HPDE6-E6E7 (cell line): ENCODE results near the gene ZFP36L2.
A peak's percentile ranks its signal among the peaks of the same experiment; 100 is the strongest.

Experiments
- DNase-seq: peaks from one replicate; pipeline ENCODE4 v3.0.0; 2011; ENCODE audit warnings: missing footprints; ENCODE audit errors: extremely low spot score

Gene ZFP36L2

GRCh38 chr2:43226558-43226954, at the start of gene ZFP36L2:
Gene ZFP36L2, minus strand, starts transcription at chr2:43226606. Its CDS starts 291 bp downstream, at chr2:43226315.
- peak; percentile 90 for DNase-seq

- no peak for DNase-seq
These were observed 48.3 kb upstream of the ZFP36L2 start for GRCh38 chr2:43274721-43275120.

GRCh38 chr2:43274055-43274454, 47.6 kb upstream of the ZFP36L2 start:
- DNase-seq = no peak

- no peak for DNase-seq
These were observed 47.1 kb upstream of the ZFP36L2 start for GRCh38 chr2:43273529-43273928.

GRCh38 chr2:43270930-43271615, 44.7 kb upstream of the ZFP36L2 start:
- no peak for DNase-seq

- DNase-seq = no peak
These were observed 44.1 kb upstream of the ZFP36L2 start for GRCh38 chr2:43270461-43270860.

- no peak for DNase-seq
These were observed 43.3 kb upstream of the ZFP36L2 start for GRCh38 chr2:43269706-43270105.

GRCh38 chr2:43269074-43269572, 42.7 kb upstream of the ZFP36L2 start:
- peak; percentile 45 for DNase-seq

GRCh38 chr2:43268066-43268953, 41.9 kb upstream of the ZFP36L2 start:
- no peak for DNase-seq

- DNase-seq = no peak
These were observed 41.0 kb upstream of the ZFP36L2 start for GRCh38 chr2:43267381-43267780.

- no peak for DNase-seq
These were observed 40.3 kb upstream of the ZFP36L2 start for GRCh38 chr2:43266711-43267111.

- no peak for DNase-seq
These were observed 39.0 kb upstream of the ZFP36L2 start for GRCh38 chr2:43265421-43265820.

GRCh38 chr2:43265001-43265400, 38.6 kb upstream of the ZFP36L2 start:
- DNase-seq = no peak

GRCh38 chr2:43262951-43263350, 36.5 kb upstream of the ZFP36L2 start:
- DNase-seq = no peak

GRCh38 chr2:43262239-43262638, 35.8 kb upstream of the ZFP36L2 start:
- no peak for DNase-seq

- DNase-seq = no peak
These were observed 33.1 kb upstream of the ZFP36L2 start for GRCh38 chr2:43259512-43259911.

GRCh38 chr2:43258547-43259156, 32.2 kb upstream of the ZFP36L2 start:
- no peak for DNase-seq

GRCh38 chr2:43255296-43255910, 29.0 kb upstream of the ZFP36L2 start:
- DNase-seq = no peak

- no peak for DNase-seq
These were observed 27.9 kb upstream of the ZFP36L2 start for GRCh38 chr2:43254331-43254730.

- DNase-seq = no peak
These were observed 24.8 kb upstream of the ZFP36L2 start for GRCh38 chr2:43251171-43251731.

- DNase-seq = no peak
These were observed 23.6 kb upstream of the ZFP36L2 start for GRCh38 chr2:43250015-43250414.

- no peak for DNase-seq
These were observed 22.2 kb upstream of the ZFP36L2 start for GRCh38 chr2:43248621-43249020.
